HG03520 (cell line): Measurements from ENCODE around the gene SNX4.

Experiments used
- ATAC-seq: cut with Tn5 transposase; IDR thresholded peaks from one replicate; pipeline ENCODE4 v1.9.1; 2021; ENCODE audit warnings: mild to moderate bottlenecking, moderate library complexity; ENCODE audit not compliant: unreplicated experiment

SNX4 gene

GRCh38 chr3:125470671-125471070 lies 49.3 kb downstream of the SNX4 start:
- ATAC-seq = no peak

- ATAC-seq = no peak
Measured at GRCh38 chr3:125462722-125463299, 57.2 kb downstream of the SNX4 start.

- no peak for ATAC-seq
Measured at GRCh38 chr3:125461896-125462295, 58.1 kb downstream of the SNX4 start.

- ATAC-seq = no peak
Measured at GRCh38 chr3:125460233-125460632, 59.8 kb downstream of the SNX4 start.

GRCh38 chr3:125443923-125444322 lies 76.1 kb downstream of the SNX4 start:
- no peak for ATAC-seq

GRCh38 chr3:125442506-125442905 lies 77.5 kb downstream of the SNX4 start:
- ATAC-seq = no peak

- ATAC-seq = no peak
Measured at GRCh38 chr3:125440970-125441369, 79.0 kb downstream of the SNX4 start.

GRCh38 chr3:125440559-125440955 lies 79.4 kb downstream of the SNX4 start:
- ATAC-seq = no peak

- ATAC-seq = no peak
Measured at GRCh38 chr3:125437631-125438435, 82.2 kb downstream of the SNX4 start.

GRCh38 chr3:125436921-125437320 lies 83.1 kb downstream of the SNX4 start:
- ATAC-seq = no peak

GRCh38 chr3:125435231-125435630 lies 84.8 kb downstream of the SNX4 start:
- no peak for ATAC-seq

GRCh38 chr3:125434582-125435011 lies 85.4 kb downstream of the SNX4 start:
- no peak for ATAC-seq

- ATAC-seq = no peak
Measured at GRCh38 chr3:125433611-125434041, 86.4 kb downstream of the SNX4 start.

- ATAC-seq = no peak
Measured at GRCh38 chr3:125433091-125433534, 86.9 kb downstream of the SNX4 start.

GRCh38 chr3:125431912-125432790 lies 87.9 kb downstream of the SNX4 start:
- no peak for ATAC-seq

GRCh38 chr3:125431391-125431790 lies 88.6 kb downstream of the SNX4 start:
- no peak for ATAC-seq

GRCh38 chr3:125428216-125428830 lies 91.7 kb downstream of the SNX4 start:
- ATAC-seq = no peak

GRCh38 chr3:125418306-125418705 lies 101.7 kb downstream of the SNX4 start:
- ATAC-seq = no peak

- no peak for ATAC-seq
Measured at GRCh38 chr3:125416235-125416634, 103.8 kb downstream of the SNX4 start.

- no peak for ATAC-seq
Measured at GRCh38 chr3:125414669-125415068, 105.3 kb downstream of the SNX4 start.

- ATAC-seq = no peak
Measured at GRCh38 chr3:125410922-125411321, 109.1 kb downstream of the SNX4 start.
